GM18519 (cell line): ENCODE measurements around the gene UFSP2.

ENCODE experiments used
- ATAC-seq: cut with Tn5 transposase; IDR thresholded peaks from one replicate; pipeline ENCODE4 v1.9.1; 2021; ENCODE audit warnings: mild to moderate bottlenecking, moderate library complexity; ENCODE audit not compliant: unreplicated experiment, low FRiP score

Gene UFSP2

DNA sequence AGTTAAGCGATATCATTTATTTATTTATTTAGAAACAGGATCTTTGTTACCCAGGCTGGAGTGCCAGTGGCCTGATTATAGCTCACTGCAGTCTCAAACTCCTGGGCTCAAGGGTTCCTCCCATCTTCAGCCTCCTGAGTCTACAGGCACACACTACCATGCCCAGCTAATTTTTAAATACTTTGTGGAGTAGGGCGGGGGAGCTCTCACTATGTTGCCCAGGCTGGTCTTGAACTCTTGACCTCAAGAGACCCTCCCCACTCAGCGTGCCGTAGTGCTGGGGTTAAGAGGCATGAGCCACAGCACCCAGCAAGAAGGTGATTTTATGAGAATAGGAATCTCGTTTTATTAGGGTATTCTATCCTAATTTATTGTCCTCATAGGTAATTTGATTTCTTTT lies 3.9 kb upstream of the UFSP2 start:
- ATAC-seq = no peak

DNA sequence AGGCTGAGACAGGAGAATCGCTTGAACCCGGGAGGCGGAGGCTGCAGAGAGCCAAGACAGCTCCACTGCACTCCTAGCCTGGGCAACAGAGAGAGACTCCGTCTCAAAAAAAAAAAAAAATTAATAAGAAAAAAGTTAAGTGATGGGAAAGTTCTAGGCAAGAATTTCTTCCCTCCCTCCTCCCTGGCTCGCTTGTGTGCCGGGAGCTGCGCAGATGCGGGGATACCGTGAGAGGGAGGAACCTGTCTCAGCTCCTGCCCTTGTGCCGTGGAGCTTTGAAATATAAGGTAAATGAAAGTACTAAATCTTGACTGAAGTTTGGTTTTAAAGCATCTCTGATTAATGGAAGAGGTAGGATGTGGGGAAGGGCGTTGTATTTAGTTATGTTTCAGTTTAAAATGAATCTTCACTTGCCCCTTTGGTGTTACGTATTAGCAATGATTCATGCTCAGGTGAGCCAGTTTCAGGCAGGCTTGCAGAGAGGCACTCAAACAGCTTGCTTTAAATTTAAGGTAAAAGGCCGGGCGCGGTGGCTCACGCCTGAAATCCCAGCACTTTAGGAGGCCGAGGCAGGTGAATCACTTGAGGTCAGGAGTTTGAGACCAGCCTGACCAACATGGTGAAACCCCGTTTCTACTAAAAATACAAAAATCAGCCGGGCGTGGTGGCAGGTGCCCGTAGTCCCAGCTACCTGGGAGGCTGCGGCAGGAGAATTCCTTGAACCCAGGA lies 1.4 kb upstream of the UFSP2 start:
- ATAC-seq = no peak

DNA sequence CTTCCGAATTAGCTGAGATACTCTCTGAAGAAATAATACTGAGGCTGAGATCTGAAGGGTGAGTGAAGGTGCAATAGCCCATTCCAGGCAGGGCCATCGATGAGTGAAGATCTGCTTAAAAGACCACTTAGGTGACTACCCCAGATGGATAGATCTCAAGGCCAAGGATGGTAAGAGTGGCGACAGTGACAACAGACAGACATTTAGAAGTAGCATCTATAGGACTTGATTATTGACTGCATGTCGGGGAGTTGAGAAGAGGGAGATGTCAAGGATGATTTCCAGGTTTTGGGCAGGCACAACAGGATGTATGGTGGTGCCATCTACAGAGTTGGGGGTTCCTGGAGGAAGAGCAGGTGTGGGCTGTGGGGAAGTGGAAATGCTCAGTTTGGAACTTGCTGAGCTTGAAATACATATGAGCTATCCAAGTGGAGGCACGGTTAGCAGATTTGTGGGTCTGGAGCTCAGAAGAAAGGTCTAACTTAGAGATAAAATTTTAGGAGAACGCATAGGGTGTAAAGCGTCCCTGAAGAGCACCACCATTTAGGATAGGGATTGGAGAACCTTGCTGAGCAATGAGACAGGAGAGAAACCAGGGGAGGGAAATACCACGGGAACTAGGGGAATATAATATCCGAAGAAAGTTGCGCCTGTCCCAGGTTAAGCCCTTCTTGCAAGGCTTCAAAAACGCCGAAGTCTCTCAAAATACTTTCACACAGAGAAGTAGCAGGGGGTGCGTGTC lies 688 bp downstream of the UFSP2 start:
- no peak for ATAC-seq

DNA sequence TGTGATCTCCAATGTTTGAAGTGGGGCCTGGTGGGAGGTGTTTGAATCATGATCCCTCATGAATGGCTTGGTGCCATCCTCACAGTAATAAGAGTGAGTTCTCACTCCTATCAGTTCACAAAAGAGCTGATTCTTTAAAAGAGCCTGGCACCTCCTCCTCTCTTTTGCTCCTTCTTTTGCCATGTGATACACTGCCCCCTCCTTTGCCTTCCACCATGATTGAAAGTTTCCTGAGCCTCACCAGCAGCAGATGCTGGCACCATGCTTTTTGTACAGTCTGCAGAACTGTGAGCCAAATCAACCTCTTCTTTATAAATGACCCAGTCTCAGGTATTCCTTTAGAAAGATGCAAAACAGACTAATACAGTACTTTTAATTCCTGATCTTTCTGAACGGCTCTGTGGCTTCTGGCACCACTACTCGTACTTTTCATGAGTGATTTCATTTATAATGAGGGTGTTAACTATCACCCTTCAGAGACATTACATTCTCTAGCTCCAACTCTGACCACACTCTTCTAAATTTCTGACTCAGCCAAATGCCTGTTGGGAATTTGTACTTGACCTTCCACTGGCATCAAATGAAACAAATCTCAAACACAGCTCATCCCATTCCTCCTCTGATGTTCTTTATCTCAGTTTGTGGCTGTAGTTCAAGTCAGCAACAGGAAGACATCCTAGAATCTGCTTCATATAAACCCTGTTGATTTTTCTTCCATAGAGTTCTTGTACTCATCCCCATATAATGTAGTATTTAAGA lies 4.2 kb downstream of the UFSP2 start:
- ATAC-seq = no peak

DNA sequence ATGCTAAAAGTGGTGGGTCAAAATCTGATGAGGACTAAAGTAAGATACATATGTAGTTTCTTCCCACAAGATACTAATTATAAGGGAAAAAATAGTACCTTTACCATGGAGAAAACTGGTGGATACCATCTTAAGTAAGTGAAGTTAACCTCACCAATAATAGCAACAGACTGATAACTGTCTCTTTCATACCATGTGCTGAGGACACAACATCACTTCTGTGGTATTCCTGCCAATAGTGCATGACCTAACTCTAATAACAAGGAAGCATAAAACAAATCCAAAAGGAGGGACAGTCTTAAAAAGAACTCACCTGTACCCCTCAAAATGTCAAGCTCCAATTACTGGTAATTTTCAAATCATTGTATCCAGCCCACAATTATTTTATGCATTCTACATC lies 8.8 kb downstream of the UFSP2 start:
- ATAC-seq = no peak

DNA sequence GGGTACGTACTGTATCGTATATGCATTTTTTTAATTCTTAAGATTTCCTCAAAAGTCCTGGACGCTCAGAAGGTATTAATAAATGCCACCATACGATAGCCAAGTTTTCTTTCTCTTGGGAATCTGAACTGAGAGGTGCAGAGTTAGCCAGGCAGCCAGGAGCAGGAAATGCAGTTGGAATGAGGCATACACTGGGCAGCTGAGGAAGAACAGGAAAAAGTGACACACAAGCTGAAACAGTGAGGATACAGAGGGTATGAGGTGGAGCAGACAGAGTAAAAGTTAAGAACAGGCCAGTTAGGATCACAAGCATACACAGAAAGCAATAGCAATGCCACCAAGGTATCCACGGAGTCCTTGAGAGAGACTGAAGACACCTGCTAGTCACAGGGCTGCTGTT lies 13.4 kb downstream of the UFSP2 start:
- no peak for ATAC-seq

DNA sequence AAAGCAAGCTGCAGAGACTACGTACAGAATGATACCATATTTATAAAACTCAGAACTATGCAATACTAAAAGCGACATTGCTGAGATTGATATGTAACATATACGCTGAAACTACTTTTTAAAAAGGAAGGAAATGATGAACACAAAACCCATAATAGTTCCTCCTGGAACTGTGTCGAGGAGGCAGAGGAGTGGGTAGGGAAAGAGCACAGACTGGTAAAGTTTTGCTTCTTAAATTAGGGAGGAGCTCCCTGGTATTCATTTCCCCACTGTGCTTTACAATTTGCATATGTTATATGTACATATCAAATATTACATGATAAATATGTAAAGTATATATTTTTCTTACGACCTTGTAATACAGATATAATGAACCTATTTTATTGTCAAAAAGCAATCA lies 13.9 kb downstream of the UFSP2 start:
- no peak for ATAC-seq

DNA sequence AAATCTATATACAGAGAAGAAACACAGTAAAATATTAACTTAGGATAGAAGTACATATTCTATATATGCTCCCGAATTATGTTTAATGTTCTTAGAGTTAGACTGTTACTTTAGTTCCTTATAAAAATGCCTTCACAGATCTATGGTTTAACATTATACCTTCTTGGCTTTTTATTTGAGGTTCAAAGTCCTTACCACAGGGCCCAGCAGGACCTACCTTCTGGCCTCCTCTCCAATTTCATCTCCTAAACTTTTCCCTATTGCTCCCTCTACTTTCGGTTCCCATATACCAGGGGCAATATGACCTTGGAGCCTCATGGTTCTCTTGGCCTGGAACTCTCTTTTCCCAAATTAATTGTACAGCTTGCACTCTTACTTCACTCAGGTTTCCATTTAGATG lies 17.3 kb downstream of the UFSP2 start:
- no peak for ATAC-seq

DNA sequence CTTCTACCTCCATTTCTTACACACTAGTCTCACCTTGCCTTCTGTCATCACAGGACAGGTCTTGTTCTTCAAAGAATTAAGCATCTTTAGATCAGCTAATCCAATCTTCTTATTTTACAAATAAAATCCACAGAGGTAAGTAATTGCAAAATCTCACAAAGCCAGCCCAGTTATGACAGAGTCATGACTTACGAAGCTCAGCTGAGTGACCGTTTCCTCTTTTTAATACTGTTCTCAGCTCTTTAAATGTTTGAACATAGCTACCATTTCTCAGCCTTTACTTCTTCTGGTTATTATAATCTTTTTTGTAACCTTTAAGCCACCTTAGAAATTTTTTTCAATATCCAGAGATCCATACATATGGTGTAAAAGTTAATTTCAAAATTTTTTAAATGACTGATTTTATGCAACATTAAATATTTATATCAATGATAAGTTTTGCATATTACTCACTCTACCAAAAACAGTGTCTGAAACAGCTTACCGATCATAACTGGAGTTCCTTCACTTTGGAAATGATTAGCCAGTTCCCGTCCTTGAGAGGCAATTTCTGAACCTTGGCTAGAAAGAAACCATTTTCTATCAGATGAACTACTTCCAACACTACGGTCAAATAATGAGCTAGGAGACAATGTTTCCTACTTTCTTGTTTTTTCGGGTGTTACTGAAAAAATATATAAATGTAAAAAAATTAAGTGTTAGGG lies 20.3 kb downstream of the UFSP2 start:
- ATAC-seq = peak; percentile 65

DNA sequence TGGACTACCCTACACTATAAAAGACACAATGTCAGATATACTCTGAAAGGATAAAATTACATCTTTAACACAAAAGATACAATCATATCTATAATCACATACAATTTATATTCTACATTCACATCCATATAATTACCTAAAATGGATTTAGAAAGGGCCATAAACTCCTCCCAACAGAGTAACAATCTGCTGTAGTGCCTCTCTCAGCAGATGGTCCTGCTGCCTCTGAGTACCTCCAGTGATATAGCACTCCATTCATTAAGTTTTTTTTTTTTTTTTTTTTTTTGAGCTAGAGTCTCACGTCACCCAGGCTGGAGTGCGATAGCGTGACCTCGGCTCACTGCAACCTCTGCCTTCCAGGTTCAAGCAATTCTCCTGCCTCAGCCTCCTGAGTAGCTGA lies 21.7 kb downstream of the UFSP2 start:
- no peak for ATAC-seq

DNA sequence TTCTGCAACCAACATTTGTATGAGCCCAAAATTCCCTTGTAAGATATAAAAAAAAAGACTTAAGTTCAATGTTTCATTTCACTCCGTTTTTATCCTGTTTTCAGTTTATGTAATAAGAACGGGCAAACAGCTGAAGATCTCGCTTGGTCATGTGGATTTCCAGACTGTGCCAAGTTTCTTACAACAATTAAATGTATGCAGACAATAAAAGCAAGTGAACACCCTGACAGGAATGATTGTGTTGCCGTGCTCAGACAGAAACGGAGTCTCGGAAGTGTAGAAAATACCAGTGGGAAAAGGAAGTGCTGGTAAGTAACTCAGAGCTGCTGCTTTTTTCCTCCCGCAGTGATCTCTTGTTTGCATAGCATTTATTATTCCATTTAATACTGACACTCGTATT lies 26.3 kb downstream of the UFSP2 start:
- ATAC-seq = no peak

DNA sequence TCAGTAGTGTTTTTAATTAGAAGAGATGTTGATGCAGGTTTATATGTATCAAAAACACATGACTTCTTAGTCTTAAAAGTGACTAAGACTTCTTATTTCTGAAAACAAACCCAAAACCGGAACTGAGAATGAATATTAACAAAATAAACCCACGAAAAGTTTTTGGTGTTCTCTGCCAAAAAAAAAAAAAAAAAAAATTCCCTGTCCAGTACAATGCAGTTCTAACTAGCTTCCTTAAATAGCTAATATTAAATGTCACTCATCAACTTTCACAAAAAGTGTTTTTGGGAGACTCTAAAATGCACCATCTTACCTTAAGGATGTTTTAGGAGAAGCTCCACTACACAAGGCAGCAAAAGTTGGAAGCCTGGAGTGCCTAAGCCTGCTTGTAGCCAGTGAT lies 27.1 kb downstream of the UFSP2 start:
- ATAC-seq = no peak

DNA sequence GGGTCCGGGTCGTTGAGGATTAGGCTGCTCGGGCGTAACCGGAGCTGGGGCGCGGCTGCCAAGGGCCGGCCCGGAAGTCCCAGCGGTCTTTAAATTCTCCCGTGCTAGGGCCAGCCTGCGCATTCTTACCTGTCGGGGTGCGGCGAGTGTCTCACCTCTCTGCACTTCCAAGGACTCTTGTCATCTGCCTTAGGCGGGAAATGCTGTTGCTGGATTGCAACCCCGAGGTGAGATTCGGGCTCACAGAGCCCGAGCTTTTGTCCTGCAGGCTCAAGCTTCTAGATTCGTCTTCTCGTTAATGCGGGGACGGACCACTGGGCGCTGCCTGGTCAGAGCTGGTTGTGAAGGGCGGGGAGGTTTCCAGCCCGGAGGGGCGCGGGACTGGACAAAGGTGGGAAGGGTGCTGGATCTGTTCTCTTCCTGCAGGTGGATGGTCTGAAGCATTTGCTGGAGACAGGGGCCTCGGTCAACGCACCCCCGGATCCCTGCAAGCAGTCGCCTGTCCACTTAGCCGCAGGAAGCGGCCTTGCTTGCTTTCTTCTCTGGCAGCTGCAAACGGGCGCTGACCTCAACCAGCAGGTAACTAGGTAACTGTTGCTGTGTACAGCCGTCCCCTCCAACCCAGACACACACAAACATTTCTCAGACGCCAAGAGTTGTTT lies 28.9 kb downstream of the UFSP2 start, which contains the start of gene ANKRD37:
ANKRD37 (plus strand) TSS at position 118 of the 662 bp plus-strand sequence; CDS start at position 201, 83 bp downstream.
- no peak for ATAC-seq

DNA sequence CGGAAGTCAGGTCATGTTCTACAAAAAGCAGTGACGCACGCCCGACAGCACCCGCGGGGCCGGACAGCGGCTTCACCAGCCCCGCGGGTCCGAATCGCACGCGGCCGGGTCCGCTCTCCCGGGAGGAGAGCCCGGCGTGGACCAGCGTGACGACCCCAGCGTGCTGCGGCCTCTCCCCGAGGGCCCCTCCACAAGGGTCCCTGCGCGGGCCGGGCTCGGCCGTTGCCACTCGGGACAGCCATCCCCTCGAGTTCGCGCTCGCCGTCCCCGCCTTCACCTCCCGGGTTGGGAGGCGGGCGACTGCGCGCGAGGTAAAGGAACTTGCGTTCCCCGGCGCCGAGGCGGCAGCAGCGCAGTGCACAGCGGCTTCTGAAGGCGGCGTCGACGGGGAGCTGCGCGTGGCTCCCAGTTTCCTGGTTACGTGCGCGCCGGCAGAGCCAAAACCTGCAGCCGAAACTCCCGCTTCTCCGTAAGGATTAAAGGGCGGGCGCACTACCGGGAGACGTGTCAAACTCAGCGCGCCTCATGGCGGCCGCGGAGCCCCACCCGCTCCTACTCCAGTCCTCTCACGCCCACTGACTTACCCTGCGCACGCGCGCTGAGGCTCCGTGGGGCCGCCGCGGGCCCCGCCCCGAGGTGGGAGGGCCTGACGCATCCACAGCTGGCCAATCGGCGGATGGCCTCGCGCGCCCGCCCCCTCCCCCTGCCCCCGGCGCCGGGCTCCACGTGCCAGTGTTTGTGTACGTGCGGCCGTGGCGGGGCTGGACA lies 29.6 kb downstream of the UFSP2 start:
- ATAC-seq = peak; percentile 61

DNA sequence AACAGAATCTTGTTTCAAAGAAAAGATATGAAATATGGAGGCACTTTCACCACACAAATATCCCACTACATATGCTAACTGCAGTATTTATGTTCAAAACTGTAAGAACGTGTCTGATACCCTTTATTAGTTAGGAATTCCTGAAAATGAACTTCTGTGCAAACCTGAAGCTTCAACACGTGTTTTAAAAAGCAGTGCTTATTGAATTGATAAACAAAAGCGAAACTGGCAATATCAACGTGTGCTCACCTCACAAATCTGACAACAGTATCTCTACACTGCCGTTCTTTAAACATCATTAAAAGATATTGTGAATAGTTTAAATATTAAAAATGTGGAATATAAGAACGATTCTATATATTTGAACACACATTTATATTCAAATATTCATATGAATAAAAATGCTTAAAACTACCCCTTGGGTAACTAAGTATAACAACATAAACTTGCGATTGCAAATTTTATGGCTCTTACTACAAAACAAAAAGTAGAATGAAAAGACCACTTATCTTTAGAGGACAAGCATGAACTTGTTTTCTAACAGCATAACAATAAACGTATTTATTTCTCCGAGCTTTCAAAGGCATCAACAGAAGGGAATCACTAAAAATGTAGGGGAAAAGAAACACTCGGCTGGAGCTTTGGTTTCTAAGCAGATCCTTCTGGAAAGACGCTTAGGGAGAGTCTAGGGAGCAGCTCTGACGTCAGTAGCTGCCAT lies 30.4 kb downstream of the UFSP2 start, which contains the start of gene LRP2BP:
LRP2BP (minus strand) TSS at position 687 of the 718 bp plus-strand sequence. CDS start 17,738 bp downstream, outside the sequence.
- no peak for ATAC-seq

DNA sequence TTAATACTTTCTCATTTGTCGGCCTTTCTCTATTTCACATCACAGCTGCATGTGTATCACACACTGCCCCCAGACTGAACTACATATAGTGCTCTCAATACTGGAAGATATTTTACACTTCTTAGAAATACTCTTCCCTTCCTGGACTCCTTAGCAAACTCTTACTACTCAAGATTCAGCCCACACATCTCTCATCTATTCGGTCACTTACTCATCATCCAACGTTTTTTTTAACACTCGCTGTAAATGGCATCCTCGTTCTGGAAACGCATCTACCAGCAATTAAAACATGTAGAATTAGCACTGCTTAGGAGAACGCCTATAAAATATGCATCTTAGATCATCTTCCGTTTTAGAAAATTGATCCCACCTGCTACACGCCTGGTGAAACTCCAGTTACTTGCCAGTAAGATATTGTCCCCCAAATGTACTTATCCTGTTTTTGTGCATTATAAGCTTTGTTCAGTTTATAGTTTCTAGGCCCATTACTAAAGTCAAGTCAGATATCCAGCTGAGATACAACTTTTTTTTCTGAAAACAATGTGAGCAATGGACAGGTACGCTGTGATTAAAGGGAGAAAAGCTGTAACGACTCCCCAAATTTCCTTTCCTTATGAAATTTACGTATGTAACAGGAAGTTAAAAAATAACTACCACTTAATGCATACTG lies 31.1 kb downstream of the UFSP2 start:
- no peak for ATAC-seq

DNA sequence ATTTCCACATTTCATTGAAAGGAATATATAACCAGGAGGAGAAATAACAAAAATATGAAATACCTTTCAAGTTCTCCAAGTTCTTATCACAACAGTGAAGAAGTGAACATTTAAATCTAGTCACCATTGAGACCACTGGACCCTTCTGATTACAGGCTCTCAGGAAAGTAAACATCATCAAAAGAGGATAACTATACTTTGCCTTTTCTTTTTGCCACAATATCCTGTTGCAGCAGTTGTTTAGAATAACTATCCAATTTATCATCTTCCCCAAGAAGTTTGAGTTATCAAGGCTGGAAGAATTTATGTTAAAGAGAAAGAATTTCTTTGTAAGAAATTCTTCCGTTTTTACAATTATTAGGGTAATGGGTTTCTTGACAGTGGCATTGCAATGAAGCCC lies 33.6 kb downstream of the UFSP2 start:
- ATAC-seq = no peak

DNA sequence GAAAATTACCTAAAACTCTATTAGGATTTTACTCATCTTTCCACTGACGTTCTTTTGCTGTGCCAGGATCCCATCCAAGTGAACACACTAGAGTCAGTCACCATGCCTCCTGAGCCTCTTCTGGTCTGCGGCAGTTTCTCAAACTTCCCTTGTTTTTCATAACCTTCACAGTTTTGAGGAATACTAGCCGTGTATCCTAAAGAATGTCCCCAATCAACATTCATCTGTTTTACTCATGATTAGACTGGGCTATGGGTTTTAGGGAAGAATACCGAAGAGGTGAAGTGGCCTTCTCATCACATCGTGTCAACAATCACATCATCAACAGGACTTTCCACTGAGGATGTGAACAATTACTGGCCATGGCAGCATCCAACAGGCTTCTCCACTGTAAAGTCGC lies 34.8 kb downstream of the UFSP2 start:
- ATAC-seq = no peak
